ENCODE measurements around the gene APOO.

APOO gene

DNA sequence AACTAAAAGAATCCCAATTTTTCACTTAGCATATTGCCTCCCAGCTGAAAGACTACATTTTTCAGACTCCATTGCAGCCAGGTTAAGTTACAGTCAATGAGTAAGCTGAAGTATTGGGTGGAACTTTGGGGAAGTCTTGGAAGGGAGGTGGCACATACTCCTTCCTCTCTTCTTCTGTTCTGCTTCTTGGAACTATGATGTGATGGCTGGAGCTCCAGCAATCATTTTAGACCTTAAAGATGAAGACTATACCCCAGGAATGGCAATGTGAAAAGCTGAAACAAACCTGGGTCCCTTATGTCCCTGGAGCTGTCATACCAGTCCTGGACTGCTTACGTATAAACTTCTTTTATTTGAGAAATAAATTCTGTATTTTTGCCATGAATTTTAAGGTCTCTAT lies 93.9 kb downstream of the APOO start:
- DNase-seq: no peak

DNA sequence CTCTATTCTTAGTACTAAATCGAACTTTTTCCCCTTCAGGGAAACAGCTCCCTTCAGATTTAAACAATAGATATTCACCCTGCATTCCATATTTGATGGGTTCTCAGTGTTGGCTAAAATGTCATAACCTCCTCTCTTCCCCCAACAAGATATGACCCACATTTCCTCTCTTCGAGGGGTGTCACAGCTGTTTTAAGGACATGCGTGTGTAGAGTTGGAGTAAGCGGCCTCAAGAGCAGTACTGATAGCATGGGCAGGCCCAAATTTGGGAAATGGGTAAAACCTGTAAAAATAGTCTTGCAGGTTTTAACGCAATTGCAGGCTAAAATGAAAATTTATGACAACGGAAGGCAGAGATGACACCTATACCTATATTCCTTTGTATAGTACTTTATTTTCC lies 96.1 kb downstream of the APOO start:
- no peak for DNase-seq

DNA sequence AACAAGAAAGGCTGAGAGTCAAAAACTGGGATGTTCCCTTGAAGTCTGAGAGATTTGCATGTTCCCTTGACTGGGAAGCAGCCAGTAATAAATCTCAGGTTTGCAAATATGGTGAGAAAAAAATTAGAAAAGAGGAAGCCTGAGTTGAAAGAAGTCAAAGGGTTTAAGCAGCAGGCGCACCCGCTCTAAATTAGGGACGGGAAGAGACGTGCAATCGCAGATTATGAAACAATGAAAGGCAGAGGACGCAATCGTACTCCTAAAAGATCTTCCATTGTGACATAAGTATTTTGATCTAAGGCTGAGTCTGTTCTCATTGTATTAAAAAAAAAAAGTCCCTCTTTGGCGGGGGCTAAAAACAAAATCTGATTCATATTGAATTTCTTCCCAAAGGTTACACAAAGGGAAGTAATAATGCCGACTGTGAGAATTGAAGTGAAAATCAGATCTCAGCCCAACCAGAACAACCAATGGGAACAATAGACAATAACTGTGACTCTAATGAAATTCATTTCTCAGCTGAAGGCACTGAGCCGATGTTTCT lies 96.6 kb downstream of the APOO start:
- DNase-seq: no peak

DNA sequence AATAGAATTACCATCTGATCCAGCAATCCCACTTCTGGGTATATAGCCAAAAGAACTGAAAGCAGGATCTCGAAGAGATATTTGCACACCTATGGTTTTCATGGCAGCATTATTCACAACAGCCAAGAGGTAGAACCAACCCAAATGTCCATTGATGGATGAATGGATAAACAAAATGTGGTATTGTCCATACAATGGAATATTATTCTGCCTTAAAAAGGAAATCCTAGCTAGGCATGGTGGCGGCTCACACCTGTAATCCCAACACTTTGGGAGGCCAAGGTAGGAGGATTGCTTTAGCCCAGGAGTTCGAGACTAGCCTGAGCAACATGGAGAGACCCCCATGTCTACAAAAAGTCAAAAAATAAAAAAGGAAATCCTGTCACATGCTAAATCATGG lies 97.5 kb downstream of the APOO start:
- no peak for DNase-seq

DNA sequence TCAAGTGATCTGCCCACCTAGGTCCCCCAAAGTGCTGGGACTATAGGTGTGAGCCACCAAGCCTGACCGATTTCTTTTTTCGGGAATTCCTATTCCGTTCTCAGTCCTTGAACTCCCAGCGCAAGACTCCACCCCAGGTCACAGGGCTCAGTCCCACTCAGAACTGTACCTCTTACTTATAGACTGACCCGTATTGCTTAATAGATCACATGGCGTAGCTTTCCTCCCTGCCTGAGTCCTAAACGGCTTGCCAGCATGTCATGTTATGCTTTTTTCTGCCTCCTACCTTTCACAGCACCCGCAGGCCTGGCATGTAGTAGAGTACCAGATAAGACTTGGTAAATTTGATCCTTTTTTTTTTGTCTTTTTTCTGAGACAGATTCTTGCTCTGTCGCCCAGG lies 102.3 kb downstream of the APOO start:
- DNase-seq: no peak

DNA sequence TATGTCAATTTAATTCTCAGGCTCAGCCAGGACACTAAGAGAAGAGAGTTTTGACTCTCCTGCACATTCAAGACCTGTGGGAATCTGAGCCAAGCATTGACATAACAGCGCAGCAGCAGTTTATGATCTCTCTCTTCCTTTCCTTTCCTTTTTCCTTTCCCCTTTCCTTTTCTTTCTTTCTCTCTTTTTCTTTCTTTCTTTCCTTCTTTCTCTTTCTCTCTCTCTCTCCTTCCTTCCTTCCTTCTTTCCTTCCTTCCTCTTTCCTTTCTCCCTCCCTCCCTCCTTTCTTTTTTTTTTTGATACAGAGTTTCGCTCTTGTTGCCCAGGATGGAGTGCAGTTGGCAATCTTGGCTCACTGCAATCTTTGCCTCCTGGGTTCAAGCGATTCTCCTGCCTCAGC lies 103.2 kb downstream of the APOO start:
- DNase-seq: no peak

DNA sequence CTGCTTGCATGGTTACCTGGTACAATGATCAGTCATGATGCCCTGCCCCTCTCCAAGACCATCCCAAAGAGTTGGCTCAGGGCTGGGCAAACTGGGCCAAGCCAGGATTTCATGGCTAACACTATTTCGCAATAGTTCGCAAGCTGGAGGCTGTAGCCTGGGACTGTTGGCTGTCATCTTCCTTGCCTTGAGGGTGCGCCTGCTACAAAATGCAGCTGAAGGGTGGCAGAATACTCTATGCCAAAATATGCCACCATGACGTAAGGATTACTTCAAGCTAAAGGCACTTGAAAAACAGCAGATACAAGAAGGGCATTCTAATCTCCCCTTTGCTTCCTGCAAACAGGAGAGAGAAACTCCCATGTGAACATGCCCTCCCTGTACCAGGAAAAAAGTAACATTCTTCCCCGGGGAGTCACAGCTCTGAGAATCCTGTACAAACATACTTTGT lies 103.8 kb downstream of the APOO start:
- no peak for DNase-seq

DNA sequence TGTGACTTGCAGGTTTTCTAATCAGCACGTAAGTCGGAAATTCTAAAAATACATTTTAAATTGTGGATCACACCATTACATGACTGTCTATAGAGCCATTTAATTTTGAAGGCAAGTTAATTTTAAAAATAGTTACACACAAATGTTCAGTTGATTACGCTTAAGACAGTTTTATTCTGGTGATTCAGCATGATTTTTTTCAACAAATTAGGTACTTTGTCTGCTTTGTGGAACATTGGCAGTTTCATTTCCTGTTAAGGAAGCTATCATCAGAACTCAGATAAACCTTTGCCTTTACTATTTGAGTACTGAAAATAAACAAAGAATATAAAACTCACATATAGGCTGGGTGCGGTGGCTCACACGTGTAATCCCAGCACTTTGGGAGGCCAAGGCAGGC lies 105.3 kb downstream of the APOO start:
- DNase-seq: no peak

DNA sequence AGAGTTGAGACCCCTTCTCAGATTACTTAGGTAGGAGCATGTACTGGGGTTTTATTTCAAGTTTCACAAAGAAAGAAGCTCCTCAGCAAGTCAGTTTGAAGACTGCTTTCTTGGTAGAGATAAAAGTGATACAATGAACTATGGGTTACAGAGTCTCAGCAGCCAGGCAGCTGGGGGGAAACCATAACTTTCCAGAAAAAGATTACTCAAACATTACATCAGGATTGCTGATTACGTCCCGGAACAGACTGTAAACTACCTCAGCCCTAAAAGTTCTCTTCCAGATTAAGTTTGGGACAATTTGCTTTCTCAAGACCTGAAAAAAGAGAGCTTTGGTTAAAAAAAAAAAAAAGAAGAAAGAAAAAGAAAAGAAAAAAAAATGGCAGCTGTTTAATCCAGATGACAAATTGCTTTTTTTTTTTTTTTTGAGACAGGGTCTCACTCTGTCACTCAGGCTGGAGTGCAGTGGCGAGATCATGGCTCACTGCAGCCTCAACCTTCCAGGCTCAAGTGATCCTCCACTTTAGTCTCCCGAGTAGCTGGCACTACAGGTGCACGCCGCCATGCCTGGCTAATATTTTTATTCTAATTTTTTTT lies 108.2 kb downstream of the APOO start:
- DNase-seq: no peak

DNA sequence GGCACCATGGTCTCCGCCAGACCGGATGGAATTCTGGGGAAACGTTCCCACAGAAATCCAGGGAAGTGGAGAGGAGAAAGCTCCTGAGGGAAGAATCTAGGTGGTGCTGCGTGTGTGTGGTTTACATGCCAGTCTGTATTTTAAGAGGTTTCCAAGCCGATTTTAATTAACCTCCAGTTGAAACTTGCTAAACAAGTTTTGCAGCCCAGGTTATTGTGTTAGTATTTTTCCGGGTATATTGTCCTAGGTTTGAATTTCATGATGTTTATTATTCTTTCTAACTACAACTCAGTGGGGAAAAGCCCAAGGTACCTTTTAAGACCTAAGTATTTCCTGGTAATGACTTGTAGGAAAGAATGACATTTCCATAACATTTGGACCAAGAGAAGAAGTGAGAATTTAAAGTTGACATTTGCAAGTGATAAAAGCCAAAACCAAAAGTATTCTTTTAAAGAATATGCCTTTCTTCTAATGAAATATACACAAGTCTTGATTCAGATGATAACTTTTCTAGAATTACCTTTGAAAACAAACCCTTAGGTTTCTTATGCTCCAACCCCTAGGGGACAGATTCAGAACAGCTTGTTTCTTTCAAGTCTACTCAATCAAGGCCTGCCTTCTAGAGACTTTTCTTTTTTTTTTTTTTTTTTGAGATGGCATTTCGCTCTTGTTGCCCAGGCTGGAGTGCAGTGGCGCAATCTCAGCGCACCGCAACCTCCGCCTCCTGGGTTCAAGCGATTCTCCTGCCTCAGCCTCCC lies 110.2 kb downstream of the APOO start:
- DNase-seq: no peak

DNA sequence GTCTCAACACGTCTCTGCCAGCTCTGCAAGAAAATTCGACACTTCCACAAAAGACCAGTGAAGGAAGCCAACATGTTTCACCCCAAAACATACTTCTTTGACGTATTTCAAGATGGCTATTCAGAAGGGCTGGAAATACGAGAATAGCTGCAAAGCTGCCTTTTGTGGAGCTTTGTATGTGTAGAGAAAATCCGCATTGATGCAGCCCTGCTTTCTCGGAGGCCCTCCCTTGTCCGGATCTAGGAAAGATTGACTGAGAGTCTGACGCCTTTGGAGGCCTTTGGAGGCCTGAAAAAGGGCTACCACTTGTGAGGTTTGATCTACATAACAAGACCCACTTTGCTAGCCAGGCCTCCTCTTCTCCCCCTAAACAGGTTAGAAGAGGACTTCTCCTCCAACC lies 112.5 kb downstream of the APOO start:
- DNase-seq: no peak

DNA sequence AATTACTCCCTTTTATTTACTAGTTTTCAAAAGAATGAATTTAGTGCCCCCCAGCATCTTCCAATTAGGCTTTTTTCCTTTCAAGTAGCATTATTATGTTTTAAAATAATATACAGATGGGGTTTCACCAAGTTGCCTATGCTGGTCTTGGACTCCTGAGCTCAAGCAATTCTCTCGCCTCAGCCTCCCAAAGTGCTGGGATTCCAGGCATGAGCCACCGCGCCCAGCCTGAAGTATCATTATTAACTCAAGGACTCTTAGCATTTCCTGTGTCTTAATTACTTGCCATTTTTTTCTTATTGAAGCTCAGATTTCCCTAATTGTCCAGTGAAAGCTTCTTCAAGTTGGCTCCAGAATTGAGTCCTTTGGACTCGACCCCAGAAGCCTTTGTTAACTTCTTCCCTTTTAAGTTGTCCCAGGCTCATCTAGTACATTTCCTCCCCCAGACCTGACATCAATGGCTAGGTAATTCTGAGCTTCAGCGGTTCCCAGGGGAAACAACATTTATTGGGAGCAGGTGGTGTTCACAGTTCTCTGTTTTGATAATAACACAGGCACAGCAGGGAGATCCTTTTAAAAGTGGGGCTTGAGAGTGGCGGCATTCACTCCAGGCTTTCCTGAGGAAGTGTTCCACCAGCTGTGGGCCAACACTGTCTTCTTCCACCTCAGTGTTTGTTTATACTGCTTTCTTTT lies 114.7 kb downstream of the APOO start:
- DNase-seq: peak; percentile 67

DNA sequence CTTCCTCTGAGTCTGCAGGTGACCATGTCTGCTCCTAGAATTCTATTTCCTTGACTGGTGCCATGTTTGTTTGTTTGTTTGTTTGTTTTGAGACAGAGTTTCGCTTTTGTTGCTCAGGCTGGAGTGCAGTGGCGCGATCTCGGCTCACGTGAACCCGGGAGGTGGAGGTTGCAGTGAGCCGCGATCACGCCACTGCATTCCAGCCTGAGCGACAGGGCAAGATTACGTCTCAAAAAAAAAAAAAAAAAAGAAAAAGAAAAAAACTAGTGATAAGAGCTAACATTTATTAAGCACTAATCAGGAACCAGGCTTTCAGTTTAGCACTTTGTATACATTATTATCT lies 117.6 kb downstream of the APOO start:
- DNase-seq: no peak

DNA sequence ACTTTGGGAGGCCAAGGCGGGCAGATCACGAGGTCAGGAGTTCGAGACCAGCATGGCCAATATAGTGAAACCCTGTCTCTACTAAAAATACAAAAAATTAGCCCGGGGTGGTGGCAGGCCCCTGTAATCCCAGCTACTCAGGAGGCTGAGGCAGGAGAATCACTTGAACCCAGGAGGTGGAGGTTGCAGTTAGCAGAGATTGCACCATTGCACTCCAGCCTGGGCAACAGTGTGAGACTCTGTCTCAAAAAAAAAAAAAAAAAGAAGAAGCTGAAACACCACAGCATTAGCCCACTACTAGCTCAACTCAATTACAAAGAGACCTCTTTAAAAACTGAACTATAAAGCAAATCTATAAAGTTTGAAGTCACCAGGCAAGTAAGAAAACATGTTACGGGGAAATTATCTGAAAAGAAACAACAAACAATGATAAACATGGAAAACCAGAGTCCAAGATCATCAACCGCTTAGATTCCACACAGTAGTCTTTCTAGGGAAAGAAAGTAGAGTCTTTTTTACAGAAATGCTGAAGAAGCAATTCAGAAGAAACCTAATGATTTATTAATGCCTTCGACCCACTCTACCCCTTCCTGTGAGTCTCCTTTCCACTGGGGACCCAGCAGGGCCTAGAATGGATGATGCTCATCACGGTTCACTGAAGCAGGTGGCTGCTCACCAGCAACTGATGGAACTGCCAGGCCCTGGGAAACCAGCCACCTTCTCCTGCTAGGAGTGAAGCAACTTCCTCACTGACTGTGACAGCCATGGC lies 118.2 kb downstream of the APOO start:
- DNase-seq: no peak

DNA sequence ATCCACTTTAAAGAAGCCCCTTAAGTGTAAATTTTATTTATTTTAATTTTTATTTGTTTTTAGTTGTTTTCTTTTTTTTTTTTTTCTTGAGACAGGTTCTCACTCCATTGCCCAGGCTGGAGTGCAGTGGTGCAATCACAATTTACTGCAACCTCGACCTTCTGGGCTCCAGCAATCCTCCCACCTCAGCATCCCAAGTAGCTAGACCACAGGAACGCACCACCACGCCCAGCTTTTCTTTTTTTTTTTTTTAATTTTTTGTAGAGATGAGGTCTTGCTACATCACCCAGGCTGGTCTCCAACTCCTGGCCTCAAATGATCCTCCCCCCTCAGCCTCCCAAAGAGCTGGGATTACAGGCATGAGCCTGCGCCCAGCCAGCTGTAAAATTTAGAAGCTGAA lies 118.8 kb downstream of the APOO start:
- DNase-seq: no peak

DNA sequence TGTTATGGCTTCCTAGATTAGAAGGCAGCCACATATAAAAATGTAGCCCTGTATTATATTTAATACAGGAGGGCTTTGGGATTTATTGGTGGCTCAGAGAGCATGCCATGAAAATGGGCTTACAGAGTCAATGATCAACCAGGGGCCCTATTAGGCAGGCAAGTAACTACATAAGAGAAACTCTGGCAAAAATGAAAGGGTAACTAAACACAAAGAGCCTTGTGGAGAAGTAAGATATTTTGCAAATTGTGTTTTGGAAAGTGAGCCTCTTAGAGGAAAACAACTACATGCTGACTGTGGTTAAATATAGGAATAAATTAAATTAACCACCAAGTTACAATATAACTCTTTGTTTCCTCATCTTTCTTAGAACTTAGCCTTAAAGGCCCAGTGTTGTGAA lies 119.2 kb downstream of the APOO start:
- no peak for DNase-seq

DNA sequence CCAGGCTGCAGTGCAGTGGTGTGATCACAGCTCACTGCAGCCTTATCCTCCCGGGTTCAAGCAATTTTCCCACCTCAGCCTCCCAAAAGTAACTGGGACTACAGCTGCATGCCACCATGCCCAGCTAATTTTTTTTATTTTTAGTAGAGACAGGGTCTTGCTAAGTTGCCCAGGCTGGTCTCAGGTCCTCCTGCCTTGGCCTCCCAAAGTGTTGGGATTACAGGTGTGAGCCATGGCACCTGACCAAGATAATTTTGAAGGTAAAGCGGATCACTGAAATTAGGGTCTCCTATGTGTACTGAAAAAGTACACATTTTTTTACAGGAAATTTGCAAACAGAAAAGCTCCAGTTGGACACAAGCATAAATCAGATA lies 120.0 kb downstream of the APOO start:
- DNase-seq: no peak

DNA sequence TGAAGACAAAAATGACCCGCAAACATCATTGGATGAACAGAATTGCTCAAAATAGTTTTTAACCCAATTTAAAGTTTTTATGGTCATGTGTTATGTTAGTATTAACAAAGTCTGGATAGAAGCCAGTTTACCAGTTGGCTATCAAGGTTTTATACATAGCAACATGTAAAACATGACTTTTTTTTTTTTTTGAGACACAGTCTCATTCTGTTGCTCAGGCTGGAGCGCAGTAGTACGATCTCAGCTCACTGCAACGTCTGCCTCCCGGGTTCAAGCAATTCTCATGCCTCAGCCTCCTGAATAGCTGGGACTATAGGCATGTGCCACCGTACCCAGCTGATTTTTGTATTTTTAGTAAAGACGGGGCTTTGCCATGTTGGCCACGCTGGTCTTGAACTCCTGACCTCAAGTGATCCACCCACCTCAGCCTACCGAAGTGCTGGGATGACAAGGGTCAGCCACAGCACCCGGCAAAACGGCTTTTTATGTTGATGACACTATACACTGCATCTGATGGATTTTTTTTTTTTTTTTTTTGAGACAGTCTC lies 121.4 kb downstream of the APOO start:
- DNase-seq: no peak

DNA sequence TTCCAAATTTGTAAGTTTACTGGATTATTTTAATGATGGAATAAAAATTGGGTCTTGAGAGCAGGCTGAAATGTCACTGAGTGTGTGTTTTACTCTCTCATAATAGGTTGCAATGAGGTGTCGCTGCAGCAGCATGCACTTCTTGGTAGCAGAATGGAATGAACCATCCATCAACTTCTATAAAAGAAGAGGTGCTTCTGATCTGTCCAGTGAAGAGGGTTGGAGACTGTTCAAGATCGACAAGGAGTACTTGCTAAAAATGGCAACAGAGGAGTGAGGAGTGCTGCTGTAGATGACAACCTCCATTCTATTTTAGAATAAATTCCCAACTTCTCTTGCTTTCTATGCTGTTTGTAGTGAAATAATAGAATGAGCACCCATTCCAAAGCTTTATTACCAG lies 122.2 kb downstream of the APOO start:
- DNase-seq: no peak

DNA sequence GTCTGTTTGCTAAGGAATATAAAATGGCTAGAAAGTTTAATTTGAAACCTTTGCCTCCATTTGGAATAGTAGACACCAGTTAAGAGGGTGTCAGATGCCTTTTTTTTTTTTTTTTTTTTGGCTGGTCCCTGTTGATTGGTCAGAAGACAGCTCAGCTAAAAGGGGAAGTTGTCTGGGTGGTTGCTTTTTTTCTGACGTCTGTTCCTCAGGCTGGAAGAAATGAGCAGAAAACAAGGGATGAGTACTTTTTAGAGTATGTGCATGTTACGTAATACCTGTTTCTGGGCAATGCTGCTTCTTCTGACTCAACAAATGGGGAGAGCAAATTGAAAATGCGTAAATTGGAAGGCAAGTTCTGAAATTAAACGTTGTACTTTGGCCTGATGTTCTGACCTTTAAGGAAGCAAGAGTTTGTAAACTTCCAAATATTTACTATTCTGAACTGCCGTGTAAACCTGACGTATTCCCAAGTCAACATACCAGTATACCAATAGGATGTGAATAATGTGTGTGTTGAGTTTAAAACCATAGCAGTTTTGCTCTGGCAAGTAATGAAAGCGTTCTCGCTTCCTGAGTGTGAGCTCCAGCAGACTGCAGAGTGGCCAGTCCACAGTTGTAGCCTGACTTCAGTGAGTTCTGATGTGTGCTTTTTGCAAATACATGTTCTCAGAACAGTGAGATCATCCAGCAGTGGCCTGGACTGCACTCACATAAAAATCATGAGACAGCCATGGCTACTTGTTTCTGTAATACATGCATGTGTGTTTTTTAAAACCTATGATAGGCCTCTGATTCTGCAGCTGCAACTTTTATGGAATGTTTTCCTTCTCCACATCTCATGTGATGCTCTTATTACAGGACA lies 123.0 kb downstream of the APOO start:
- no peak for DNase-seq

DNA sequence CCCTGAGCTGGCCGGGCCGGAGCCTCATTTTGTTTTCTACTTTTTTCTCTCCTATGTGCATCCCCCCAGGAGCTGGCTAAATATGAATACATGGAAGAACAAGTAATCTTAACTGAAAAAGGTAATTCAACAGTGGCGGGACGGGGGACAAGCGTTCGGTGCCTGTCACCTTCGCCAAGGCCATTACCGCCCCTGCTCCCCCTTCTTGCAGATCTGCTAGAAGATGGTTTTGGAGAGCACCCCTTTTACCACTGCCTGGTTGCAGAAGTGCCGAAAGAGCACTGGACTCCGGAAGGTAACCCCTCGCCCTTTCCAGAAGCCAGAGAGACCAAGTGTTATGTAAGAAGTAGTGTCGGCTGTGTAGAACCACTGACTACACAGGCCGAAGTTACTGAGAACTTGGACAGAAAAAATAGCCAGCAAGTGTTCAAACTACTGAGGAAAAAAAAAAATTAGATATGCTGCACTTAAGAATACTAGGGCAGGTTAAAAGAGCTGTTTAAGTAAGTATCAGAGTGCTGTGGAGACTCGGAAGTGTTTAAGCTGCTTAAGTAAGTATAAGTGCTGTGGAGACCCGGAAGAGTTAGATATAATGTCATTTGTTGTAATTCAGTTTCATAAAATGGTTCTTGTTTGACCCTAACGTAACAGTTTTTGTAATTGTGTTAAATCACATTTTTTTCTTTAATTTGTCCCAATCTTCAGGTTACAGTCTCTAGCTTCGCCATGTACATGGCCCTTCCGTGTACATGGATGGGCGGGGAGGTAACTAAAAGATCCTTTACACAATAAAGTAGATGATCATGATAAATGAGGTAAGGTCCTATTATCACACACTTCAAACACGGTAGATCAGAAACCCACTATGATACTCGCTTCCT lies 123.9 kb downstream of the APOO start:
- DNase-seq: no peak

Measured in NCI-H2171 (cell line).